ENCODE data around the gene TM4SF5.

TM4SF5 gene

DNA sequence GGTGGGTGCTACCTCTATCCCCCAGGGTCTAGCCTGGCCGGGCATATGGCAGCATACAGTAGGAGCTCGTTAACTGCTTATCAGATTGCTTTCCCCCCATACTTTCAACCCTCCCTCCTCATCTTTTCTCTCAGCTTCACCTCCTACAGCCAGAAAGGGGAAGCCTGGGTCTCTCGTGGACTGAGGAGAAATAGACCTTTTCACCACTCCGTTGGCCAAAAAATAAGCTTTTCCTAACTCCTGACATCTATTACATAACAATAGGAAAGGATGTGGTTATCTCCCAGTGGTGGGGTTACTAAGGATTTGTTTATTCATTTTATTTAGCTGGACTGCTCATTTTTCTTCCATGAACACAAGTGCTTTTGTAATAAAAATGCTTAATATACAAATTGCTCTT is 23.0 kb upstream of the TM4SF5 start:
- no peak for DNase-seq

DNA sequence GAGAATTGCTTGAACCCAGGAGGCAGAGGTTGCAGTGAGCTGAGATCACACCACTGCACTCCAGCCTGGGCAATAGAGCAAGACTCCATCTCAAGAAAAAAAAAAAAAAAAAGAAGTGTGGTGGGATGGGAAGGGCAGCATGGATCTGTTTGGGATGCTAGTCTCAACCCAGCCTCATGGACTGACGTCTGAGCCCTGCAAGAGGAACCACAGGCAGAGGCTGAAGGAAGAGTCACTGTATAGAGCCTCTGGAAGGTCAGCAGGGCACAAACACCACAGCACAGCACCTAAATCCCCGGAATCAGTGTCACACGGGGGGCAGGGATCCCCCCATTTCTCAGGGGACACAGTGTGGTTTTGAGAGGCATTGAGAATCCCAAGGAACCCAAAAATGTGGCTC is 21.1 kb upstream of the TM4SF5 start:
- DNase-seq, result no peak

- DNase-seq, result no peak
Measured at GRCh38 chr17:4751932-4752331, 19.8 kb upstream of the TM4SF5 start.

GRCh38 chr17:4753392-4753791 is 18.3 kb upstream of the TM4SF5 start:
- no peak for DNase-seq

- peak; percentile 20 for DNase-seq
Measured at GRCh38 chr17:4759776-4760236, 11.9 kb upstream of the TM4SF5 start.

DNA sequence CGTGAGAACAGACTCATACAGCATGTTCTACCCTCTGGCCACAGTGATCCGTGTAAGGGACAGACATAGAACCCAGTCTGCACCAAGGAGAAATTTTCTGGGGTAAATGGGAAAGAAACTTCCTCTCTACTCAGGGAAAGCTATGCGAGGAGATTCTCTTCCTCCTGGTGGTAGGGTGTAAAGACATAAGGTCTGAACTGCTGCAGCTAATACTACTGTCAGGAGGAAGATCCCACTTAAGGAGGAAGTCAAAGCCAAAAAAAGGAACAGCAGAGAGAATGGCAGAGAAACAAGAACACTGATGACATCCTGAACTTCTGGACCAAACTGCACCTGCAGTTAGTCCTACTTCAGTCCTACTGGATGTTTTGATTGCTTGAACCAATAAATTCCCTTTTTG is 7.1 kb upstream of the TM4SF5 start:
- no peak for DNase-seq

GRCh38 chr17:4766201-4766600 is 5.5 kb upstream of the TM4SF5 start:
- peak; percentile 22 for DNase-seq

- DNase-seq, result no peak
Measured at GRCh38 chr17:4766723-4767122, 5.0 kb upstream of the TM4SF5 start.

DNA sequence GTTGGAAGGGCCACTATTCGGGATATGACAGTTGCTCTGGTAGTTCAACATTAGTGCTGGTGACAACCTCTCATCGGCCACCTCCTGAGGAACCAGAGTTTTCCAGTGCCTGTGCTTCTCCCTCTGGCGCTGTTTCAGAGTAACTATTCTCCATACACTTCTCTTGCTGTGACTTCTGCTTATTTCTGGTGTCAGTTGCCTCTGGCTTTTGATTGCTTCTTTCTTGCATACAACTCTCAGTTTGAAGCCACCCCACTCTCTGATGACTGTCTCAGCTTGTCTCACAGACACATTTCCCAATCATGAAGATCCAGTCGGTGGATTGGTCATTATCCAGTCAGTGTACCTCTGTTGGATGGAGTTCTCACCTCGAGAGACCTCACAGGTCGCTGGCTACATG is 3.4 kb upstream of the TM4SF5 start:
- DNase-seq, result no peak

DNA sequence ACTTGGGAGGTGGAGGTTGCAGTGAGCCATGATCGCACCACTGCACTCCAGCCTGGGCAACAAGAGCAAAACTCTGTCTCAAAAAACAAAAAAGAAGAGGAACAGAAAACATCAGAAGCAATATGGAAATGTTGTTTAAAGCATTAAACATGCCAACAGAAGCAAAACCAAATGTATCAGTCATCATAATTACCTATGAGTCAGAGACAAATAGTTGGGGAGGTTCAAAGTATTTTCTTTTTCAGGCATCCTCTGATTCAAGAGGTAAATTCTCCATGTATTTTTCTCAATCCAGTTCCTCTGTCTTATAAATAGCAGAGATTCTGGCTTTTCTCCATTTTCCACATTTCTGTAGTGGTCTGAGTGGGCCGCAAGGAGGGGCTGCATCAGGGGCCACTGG is 2.1 kb upstream of the TM4SF5 start:
- DNase-seq, result no peak

DNA sequence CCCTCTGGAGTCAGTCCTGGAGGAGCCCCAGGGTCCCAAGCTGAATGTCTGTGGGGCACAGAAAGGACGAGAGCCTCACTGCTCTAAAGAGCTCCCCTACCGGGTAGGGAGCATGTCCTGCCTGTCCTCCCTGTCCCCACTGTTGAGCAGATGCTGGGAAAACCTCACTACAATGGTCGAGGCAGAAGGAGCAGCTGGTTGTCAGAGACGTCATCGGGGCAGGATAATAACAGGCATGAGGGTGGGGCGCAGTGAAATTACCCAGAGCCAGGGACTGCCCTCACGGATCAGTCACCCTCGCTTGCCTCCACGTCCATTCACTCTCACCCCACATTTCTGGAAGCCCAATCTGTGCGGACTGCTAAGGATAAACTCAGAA is 538 bp downstream of the TM4SF5 start:
- no peak for DNase-seq

- DNase-seq, result no peak
Measured at GRCh38 chr17:4777969-4778760, 6.5 kb downstream of the TM4SF5 start.

GRCh38 chr17:4780325-4780955 is 8.8 kb downstream of the TM4SF5 start:
- no peak for DNase-seq

- no peak for DNase-seq
Measured at GRCh38 chr17:4782652-4783051, 11.0 kb downstream of the TM4SF5 start.

- no peak for DNase-seq
Measured at GRCh38 chr17:4785311-4786105, 13.8 kb downstream of the TM4SF5 start.

GRCh38 chr17:4786106-4786511 is 14.4 kb downstream of the TM4SF5 start, which contains the start of gene VMO1:
Gene VMO1, minus strand, starts transcription at chr17:4786364. Its CDS starts 12 bp downstream, at chr17:4786352.
- no peak for DNase-seq

DNA sequence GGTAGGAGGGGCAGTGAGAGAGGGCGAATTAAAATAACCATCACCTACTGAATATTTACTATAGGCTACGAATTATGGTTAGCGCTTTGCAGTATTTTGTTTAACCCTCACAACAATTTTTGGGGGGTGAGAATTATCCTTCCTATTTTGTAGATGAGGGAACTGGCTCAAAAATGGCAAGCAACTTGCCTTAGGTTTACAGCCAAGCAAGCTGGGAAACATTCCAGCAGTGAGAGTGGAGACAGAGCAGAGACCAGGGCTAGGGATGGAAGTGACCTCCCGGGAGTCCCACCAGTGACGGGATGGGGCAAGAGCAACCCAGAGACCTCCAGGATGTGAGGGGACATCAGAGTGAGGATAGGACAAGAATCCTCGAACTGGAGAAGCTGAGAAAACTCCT is 14.8 kb downstream of the TM4SF5 start:
- DNase-seq, result no peak

DNA sequence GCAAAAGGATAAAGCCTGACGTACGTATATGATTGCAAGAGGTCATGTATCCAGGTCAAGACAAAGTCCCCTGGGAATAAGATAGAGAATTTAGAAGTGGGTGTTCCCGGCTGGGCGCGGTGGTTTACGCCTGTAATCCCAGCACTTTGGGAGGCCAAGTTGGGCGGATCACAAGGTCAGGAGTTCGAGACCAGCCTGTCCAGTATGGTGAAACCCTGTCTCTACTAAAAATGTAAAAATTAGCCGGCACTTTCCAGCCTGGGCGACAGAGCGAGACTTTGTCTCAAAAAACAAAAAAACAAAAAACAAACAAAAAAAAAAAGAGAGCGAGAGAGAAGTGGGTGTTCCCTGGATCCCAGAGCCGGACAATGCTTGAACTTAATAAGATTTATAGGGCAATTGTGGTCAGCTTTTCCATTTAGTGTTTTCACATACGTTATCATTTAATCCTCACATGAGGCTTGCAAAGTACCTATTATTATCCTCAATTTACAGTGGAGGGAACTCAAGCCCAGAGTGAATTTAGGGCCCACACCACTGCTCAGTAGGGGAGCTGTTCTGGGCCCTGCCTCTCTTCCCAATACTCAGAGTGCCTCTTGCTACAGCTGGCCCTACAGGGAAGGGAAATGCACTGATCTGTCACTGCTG is 16.6 kb downstream of the TM4SF5 start:
- DNase-seq, result no peak

- DNase-seq, result no peak
Measured at GRCh38 chr17:4788807-4789700, 17.4 kb downstream of the TM4SF5 start, which contains the start of gene GLTPD2. Gene GLTPD2, plus strand, starts transcription at chr17:4788964. Its CDS starts 48 bp downstream, at chr17:4789012.

DNA sequence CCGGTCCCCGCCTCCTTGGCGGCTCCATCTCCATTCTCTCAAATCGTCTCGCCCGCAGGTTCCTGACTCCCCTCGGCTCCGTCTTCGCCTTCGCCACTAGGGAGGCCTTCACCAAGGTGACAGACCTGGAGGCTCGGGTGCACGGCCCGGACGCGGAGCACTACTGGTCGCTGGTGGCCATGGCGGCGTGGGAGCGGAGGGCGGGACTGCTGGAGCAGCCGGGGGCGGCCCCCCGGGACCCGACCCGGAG is 17.9 kb downstream of the TM4SF5 start:
- no peak for DNase-seq

- peak; percentile 84 for DNase-seq
Measured at GRCh38 chr17:4789951-4790704, 18.4 kb downstream of the TM4SF5 start.

DNA sequence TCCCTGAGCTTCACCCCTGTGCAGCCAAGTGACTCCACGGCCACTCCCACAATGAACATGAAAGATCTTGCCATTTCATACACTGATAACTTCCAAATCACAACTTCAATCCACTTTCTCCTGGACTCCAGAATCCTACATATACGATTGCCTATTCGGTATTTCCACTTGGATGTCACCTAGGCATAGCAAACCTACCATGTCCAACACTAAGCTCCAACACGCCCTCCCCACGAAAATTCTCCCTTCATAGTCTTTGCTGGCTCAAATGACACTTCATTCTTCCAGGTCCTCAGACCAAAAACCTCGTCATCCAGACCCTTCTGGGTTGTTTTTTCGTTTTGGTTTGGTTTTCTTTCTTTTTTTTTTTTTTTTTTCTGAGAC is 19.0 kb downstream of the TM4SF5 start:
- no peak for DNase-seq
